Activated B cell treated with CpG ODN at 0.5 μM for 24 hours (primary cell): ENCODE measurements around the gene EBF3. TPM values are rescaled to one million over a fixed set of nuclear protein-coding genes. Genes with fewer than 3 reads are reported as not detected.

Experiments used
- ATAC-seq: fragments of 200-7000 bp; cut with Tn5 transposase; one replicate; pipeline ENCODE4 v1.10.0; 2021; ENCODE audit warnings: low read depth, mild to moderate bottlenecking, moderate library complexity
- CTCF ChIA-PET: fragments of 350-600 bp; sonication (Branson Sonifier 250); formaldehyde crosslinking; loops from one replicate; lab custom pipeline; 2021; ENCODE audit warnings: antibody characterized with exemption; lab: Charles Lee
- POLR2A ChIA-PET: fragments of 350-600 bp; sonication (Branson Sonifier 250); formaldehyde crosslinking; loops from one replicate; lab custom pipeline; 2021; ENCODE audit warnings: antibody characterized with exemption; lab: Charles Lee
- DNase-seq: peaks from one replicate; pipeline ENCODE4 v3.0.0; 2022
- H3K27ac Mint-ChIP-seq: one replicate; pipeline ENCODE4 v1.8.0; 2020; ENCODE audit warnings: mixed read lengths
- H3K27me3 Mint-ChIP-seq: one replicate; pipeline ENCODE4 v1.8.0; 2021; ENCODE audit warnings: mixed read lengths
- H3K36me3 Mint-ChIP-seq: one replicate; pipeline ENCODE4 v1.8.0; 2021; ENCODE audit warnings: low read depth, mixed read lengths
- H3K4me1 Mint-ChIP-seq: one replicate; pipeline ENCODE4 v1.8.0; 2021; ENCODE audit warnings: mixed read lengths
- H3K4me3 Mint-ChIP-seq: one replicate; pipeline ENCODE4 v1.8.0; 2020; ENCODE audit warnings: mild to moderate bottlenecking, mixed read lengths
- H3K9me3 Mint-ChIP-seq: one replicate; pipeline ENCODE4 v1.8.0; 2020; ENCODE audit warnings: mixed read lengths
- CTCF ChIP-seq: fragments of 200-600 bp; IDR thresholded peaks from one replicate; pipeline ENCODE4 v1.8.0; 2022; ENCODE audit warnings: antibody characterized with exemption, mild to moderate bottlenecking
- intact Hi-C: fragments of 100-400 bp; cut with micrococcal nuclease; formaldehyde crosslinking; loops from one replicate; pipeline ENCODE4 v1.15.1; 2024
- total RNA-seq: library from RNA; stranded (reverse); gene quantifications from 2 replicates; pipeline ENCODE4 v1.2.3, GENCODE V29; 2022

EBF3 gene
- total RNA-seq, 1 donor from 2014 or later: not detected

DNA sequence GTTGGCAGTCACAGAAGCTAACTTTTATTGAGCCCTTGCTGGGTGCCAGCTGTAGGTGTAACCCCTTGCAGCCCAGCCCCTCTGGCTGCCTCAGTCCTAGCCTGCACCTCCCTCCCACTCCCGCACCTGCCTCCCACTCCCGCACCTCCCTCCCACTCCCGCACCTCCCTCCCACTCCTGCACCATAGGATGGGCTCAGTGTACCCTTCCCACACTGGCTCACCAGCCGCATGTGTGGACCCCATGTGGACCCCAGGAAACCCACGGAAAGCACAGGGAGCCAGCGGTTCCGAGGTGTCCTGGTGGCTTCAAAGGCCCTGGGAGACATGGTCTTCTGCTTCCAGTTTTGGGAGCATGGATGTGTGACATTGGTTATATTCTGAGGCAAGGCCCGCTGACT lies 132.9 kb downstream of the EBF3 start:
- no peak for DNase-seq
- H3K27me3 Mint-ChIP-seq: no peaks in the 10 kb centered on the region
- TF ChIP-seq CTCF: no peak
- CTCF ChIA-PET: no interaction called here
- H3K36me3 Mint-ChIP-seq: no peaks in the 10 kb centered on the region
- POLR2A ChIA-PET: no interaction called here
- H3K27ac Mint-ChIP-seq: no peak overlapping the region
- H3K4me3 Mint-ChIP-seq: no peak overlapping the region
- no peak for ATAC-seq
- intact Hi-C loops: no loop called here
- no peaks in the 10 kb centered on the region for H3K9me3 Mint-ChIP-seq
- H3K4me1 Mint-ChIP-seq: no peaks in the 10 kb centered on the region

DNA sequence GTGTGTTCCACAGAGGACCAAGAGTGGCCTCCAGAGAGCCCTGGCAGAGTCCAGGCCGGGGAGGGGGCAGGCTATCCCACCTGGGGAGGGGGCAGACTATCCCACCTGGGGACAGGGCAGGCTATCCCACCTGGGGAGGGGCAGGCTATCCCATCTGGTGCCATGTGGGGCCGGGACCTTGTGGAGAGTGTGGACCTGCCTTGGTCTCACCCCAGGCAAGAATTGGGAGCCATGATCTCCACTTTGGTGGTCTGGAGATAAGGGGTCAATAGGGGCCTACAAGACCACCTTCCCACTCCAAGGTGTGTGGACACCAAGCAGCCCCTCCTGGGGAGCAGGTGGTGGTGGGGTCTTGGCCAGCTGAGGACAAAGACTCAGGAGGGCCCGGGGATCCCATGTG lies 138.2 kb downstream of the EBF3 start:
- ATAC-seq (no peak), DNase-seq (no peak)
- H3K27ac Mint-ChIP-seq: no peak overlapping the region
- intact Hi-C loops: no loop called here
- no peak overlapping the region for H3K4me3 Mint-ChIP-seq
- ChIA-PET CTCF (no interaction called here), POLR2A (no interaction called here)
- H3K27me3 Mint-ChIP-seq: no peaks in the 10 kb centered on the region
- H3K9me3 Mint-ChIP-seq: no peaks in the 10 kb centered on the region
- no peak for TF ChIP-seq CTCF
- no peaks in the 10 kb centered on the region for H3K36me3 Mint-ChIP-seq
- no peaks in the 10 kb centered on the region for H3K4me1 Mint-ChIP-seq

DNA sequence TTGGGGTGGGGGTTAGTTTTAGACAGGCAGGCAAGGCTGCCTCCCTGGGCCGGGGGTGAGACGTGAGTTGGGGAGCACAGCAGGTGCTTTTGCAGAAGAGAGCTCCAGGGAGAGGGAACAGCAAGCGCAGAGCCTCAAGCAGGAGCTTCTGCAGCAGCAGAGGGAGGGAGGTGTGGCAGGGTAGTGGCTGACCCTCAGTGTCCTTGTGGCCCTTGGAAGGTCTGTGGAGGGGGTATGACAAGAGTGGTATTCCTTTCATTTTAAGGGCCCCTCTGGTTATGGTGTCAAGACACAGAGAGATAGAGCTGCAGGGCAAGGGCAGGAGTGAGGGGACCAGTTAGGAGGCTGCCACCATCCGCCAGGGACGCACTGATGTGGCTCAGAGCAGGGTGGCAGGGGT lies 138.9 kb downstream of the EBF3 start:
- no peak for TF ChIP-seq CTCF
- H3K4me3 Mint-ChIP-seq: no peak overlapping the region
- H3K27me3 Mint-ChIP-seq: no peaks in the 10 kb centered on the region
- no peak for DNase-seq
- H3K27ac Mint-ChIP-seq: no peak overlapping the region
- intact Hi-C loops: no loop called here
- no peak for ATAC-seq
- ChIA-PET CTCF (no interaction called here), POLR2A (no interaction called here)
- H3K4me1 Mint-ChIP-seq: no peaks in the 10 kb centered on the region
- H3K36me3 Mint-ChIP-seq: no peaks in the 10 kb centered on the region
- no peaks in the 10 kb centered on the region for H3K9me3 Mint-ChIP-seq

- no peaks in the 10 kb centered on the region for H3K36me3 Mint-ChIP-seq
- H3K9me3 Mint-ChIP-seq: peaks cover 3% of the 10 kb centered on the region
- intact Hi-C loops: no loop called here
- ATAC-seq: no peak
- H3K4me1 Mint-ChIP-seq: no peaks in the 10 kb centered on the region
- ChIA-PET POLR2A (no interaction called here), CTCF (no interaction called here)
- no peak overlapping the region for H3K27ac Mint-ChIP-seq
- no peak for DNase-seq
- TF ChIP-seq CTCF: no peak
- H3K4me3 Mint-ChIP-seq: no peak overlapping the region
- H3K27me3 Mint-ChIP-seq: no peaks in the 10 kb centered on the region
Observed at GRCh38 chr10:129820451-129820850, 143.6 kb downstream of the EBF3 start.

- intact Hi-C loops: no loop called here
- ATAC-seq (no peak), DNase-seq (no peak)
- no peaks in the 10 kb centered on the region for H3K27me3 Mint-ChIP-seq
- H3K9me3 Mint-ChIP-seq: peaks cover 3% of the 10 kb centered on the region
- ChIA-PET POLR2A (no interaction called here), CTCF (no interaction called here)
- no peaks in the 10 kb centered on the region for H3K4me1 Mint-ChIP-seq
- no peak overlapping the region for H3K4me3 Mint-ChIP-seq
- no peaks in the 10 kb centered on the region for H3K36me3 Mint-ChIP-seq
- no peak overlapping the region for H3K27ac Mint-ChIP-seq
- TF ChIP-seq CTCF: no peak
Observed at GRCh38 chr10:129816656-129817045, 147.4 kb downstream of the EBF3 start.
